ENCODE results near the gene REG1A.

REG1A gene, protein sequence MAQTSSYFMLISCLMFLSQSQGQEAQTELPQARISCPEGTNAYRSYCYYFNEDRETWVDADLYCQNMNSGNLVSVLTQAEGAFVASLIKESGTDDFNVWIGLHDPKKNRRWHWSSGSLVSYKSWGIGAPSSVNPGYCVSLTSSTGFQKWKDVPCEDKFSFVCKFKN

DNA sequence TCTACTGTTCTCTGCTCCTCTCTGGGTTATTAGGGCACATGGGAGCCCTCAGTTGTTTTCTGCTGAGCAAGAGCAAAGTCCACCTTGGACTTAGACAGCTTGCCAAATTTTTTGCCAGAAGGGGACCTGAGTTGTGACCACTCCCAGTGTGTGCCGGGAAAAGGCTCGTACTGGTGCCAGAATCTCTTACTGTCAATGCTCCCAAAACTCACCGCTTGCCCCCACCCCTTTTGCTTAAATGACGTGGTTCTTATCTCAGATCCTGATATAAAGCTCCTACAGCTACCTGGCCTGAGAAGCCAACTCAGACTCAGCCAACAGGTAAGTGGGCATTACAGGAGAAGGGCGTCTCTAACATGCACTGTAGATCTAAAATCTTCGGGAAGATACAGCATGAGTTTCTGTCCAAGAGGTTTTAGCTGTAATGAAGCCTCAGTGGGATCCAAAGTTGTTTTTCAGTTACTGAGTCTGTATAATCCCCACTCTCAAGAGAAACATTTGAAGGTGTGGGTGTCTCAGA, at the start of gene REG1A:
REG1A (plus strand) TSS at position 295 of the 520 bp plus-strand sequence. CDS start 374 bp downstream, outside the sequence.
- DNase-seq (ENCODE audit: extremely low spot score, insufficient read length, low read depth) (no peak), FAIRE-seq (no peak)

DNA sequence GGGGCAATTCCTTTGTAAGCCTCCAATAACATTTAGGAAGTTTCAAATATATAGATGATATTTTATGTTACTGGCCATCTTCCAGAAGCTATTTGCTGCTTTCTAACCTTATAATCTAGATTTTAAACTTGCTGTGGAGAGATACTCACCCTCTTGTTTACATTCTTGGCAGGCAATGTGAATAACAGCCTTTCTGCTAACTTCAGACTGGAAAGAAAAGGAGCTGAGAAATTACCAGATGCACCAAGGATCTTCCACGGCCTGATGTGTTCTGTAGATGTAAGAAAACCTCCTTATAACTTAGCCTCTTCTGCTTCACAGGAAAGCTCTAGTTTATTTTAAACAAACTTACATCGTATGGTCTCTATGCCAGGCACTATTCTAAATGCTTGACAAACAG, 49.2 kb upstream of the REG1A start:
- DNase-seq (ENCODE audit: extremely low spot score, insufficient read length, low read depth) (no peak), FAIRE-seq (no peak)

- DNase-seq (ENCODE audit: extremely low spot score, insufficient read length, low read depth) (no peak), FAIRE-seq (no peak)
Observed at GRCh38 chr2:79082987-79083386, 37.3 kb upstream of the REG1A start.

DNA sequence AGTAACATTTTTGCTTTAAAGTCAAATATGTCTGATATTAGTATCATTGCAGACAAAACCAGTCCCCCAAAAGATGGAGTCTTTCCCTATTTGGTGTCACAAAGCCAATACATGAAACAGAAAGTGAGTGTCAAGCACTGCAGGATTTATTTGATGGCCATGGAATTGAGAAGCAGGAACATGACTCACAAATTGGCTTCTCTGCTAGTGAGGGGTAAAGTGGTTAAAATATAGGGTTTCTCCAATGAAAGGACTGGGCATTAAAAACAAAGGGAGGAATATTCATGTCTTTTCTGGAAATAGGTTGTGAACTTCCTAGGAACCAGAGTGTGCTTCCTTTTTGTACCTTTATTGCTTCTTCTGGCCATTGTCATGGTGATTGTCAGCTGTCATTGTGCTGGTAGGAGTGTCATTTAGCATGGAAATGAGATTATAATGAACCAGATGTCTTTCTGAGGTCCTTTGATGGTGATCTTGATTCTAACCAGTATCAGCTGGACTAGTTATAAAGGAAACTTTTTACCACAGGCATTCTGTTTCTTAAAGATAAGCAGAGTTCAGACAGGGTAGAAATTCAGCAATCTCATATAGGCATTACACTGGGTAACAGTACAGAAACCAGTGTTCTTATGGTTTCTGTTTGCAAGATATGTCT, 36.6 kb upstream of the REG1A start:
- DNase-seq (ENCODE audit: extremely low spot score, insufficient read length, low read depth) (no peak), FAIRE-seq (no peak)

- FAIRE-seq = no peak
Observed at GRCh38 chr2:79084495-79085135, 35.7 kb upstream of the REG1A start.

DNA sequence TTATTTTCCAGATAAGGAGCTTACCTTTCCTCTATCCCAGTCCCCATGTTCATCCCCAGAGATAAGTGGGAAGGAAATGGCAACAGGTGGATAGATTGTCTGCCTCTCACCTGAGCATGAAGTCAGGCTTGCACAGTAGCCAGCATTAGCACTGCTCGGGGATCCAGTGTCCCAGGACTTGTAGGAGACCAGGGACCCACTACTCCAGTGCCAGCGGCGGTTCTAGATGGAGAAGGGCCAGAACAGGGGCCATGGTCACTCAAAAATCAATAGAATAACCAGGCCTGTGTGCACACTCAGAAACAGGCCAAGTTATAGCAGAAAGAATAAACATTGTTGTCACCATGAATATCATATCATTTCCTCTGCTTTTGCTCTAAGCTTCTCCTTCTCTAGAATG, 34.9 kb upstream of the REG1A start:
- FAIRE-seq = no peak
- no peak for DNase-seq (ENCODE audit: extremely low spot score, insufficient read length, low read depth)

More at GRCh38 chr2:79084495-79085135, 35.7 kb upstream of the REG1A start:
- DNase-seq (ENCODE audit: extremely low spot score, insufficient read length, low read depth) = no peak

GRCh38 chr2:79086255-79086654, 34.0 kb upstream of the REG1A start:
- no peak for DNase-seq (ENCODE audit: extremely low spot score, insufficient read length, low read depth)
- FAIRE-seq = no peak

DNA sequence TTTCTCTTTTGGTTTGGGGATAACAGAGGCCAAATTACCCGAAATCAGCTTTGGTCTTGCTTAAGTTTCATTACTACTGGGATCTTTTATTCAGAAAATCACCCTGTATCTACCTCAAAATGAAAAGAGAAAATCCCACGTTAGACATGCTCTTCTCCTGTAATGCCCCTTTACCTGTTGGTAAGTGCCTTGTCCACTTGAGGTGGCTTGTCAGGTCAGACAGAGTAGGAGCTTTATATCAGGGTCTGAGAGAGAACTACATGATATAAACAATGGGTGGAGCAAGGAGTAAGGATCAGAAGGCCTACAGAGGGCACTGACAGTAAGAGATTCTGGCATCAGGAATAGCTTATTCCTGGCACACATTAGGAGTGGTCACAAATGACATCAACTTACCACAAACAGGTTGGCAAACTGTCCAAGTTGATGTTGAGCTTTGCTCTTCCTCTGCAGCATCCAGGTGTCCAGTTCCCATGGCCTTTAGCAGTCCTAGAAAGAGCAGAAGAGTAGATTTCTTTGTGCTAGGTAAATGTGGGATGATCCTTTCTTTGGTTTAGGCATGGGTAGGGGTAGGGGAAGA, 32.4 kb upstream of the REG1A start, which contains the start of gene REG1B:
REG1B (minus strand) TSS at position 209 of the 580 bp plus-strand sequence. CDS start 381 bp downstream, outside the sequence.
- DNase-seq (ENCODE audit: extremely low spot score, insufficient read length, low read depth) (no peak), FAIRE-seq (no peak)

DNA sequence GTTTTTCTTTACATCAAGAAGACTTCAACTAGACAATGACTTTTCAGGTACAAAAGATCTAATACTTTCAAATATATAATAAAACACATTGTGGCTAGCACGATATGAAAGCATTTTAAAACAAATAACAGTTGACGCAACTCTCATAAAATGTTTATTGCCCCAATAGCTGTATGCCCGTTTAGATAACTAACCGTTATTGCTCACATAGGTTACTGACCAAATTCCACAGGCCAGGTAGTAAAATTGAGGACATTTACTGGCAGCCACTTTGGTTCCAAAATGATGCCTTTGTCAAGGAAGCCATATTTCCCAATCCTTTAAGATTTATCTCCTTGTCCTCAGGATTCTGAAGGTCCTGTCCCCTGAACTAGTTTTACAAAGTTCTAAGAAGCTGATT, 29.6 kb upstream of the REG1A start:
- FAIRE-seq (no peak), DNase-seq (ENCODE audit: extremely low spot score, insufficient read length, low read depth) (no peak)

GRCh38 chr2:79097843-79098242, 22.4 kb upstream of the REG1A start:
- FAIRE-seq (no peak), DNase-seq (ENCODE audit: extremely low spot score, insufficient read length, low read depth) (no peak)

- no peak for DNase-seq (ENCODE audit: extremely low spot score, insufficient read length, low read depth)
Observed at GRCh38 chr2:79099140-79099686, 21.1 kb upstream of the REG1A start.

DNA sequence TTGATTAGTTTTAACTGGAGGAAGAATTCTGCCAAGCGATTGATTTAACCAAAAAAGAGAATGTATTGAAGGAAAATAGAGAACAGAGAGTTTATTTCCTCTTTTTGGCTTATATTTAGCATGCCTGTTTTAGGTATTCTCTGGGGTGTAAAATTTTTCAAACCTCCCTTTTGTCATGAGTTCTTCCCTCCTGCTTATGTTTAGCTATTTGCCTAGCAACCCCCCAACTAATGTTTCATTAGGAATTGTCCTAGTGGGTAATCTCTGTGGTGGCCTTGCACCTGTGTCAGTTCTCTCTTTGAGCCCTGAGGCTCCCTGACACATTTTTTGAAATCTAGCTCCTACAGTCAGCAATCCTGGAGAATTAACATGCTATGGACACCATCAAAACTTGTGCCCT, 20.0 kb upstream of the REG1A start:
- FAIRE-seq (no peak), DNase-seq (ENCODE audit: extremely low spot score, insufficient read length, low read depth) (no peak)

More at GRCh38 chr2:79099140-79099686, 21.1 kb upstream of the REG1A start:
- FAIRE-seq = no peak

DNA sequence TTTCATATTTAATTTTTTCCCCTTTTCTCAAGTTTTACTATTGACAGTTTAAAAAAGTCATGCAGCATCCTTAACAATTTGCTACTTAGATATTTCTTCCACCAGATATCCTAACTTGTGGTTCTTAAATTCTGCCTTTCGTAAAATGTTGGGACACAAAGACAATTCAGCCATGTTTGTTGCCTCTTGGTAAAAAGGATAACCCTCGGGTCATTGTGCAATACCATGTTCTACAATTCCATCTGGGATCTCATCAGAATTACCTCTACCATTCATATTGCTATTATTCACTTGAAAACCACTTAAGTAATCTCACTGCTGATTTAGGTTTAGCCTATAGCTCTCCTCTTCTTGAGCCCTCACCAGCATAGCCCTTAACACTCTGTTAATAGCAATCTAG, 19.3 kb upstream of the REG1A start:
- DNase-seq (ENCODE audit: extremely low spot score, insufficient read length, low read depth) (no peak), FAIRE-seq (no peak)

DNA sequence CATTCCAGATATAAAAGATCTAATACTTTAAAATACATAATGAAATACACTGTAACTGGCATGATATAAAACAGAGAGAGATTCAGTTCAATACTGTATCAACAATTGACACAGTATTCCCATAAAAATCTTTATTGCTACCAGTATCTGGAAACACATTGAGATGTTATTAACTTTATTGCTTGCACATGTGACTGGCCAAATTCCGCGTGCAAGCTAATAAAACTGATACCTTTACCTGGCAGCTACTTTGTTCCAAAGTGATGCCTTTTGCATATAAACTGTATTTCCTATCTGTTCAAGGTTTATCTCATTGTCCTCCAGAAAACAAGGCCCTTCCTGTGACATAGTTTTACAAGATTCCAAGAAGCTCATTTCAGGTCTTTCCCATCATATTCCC, 17.1 kb upstream of the REG1A start:
- no peak for FAIRE-seq
- no peak for DNase-seq (ENCODE audit: extremely low spot score, insufficient read length, low read depth)

- FAIRE-seq (no peak), DNase-seq (ENCODE audit: extremely low spot score, insufficient read length, low read depth) (no peak)
Observed at GRCh38 chr2:79105259-79105658, 15.0 kb upstream of the REG1A start.

DNA sequence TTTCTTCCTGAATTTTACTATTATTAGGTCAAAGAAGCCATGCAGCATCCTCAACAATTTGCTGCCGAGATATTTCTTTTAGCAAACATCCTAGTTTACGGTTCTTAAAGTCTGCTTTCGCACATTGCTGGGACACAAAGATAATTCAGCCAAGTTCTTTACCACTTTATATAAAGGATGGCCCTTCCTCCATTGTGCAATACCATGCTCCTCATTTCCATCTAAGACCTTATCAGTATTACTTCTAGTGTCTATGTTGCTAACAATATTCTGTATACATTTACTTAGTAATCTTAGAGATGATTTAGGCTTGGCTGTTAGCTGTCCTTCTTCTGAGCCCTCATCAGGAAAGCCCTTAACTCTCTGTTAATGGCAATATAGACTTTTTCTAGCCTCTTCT, 8.0 kb upstream of the REG1A start:
- no peak for DNase-seq (ENCODE audit: extremely low spot score, insufficient read length, low read depth)
- FAIRE-seq = no peak

GRCh38 chr2:79114797-79115494, 5.3 kb upstream of the REG1A start:
- DNase-seq (ENCODE audit: extremely low spot score, insufficient read length, low read depth) (no peak), FAIRE-seq (no peak)

GRCh38 chr2:79116997-79117928, 3.0 kb upstream of the REG1A start:
- FAIRE-seq (no peak), DNase-seq (ENCODE audit: extremely low spot score, insufficient read length, low read depth) (no peak)

DNA sequence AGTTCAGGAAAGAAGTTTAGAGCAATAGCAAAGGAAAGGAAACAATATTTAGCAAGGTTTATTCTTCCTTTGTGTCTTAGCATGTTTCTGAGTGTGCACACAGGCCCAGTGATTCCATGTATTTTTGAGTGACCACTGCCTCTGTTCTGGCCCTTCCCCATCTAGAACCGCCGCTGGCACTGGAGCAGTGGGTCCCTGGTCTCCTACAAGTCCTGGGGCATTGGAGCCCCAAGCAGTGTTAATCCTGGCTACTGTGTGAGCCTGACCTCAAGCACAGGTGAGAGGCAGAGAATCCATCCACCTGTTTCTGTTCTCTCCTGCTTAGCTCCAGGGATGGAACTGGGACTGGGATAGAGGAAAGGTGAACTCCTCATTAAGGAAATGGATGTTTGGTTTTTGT, 2.4 kb downstream of the REG1A start:
- DNase-seq (ENCODE audit: extremely low spot score, insufficient read length, low read depth) (no peak), FAIRE-seq (no peak)
